ENCODE results near the gene DGKA. TPM values are rescaled to one million over a fixed set of nuclear protein-coding genes. Genes with fewer than 3 reads are reported as not detected.

DGKA gene
- total RNA-seq, 1 experiment from 2014 or later: 58.3 TPM

- TF ChIP-seq FOSL1 (IDR thresholded peaks at IDR 0.05; ENCODE audit: low read depth) (no peak), ZNF274 (IDR thresholded peaks at IDR 0.05; ENCODE audit: low read depth, low read length) (no peak)
These were observed 39.7 kb upstream of the DGKA start (continued) for GRCh38 chr12:55891310-55891709.

- Histone ChIP-seq H3K4me3 (replicated peaks in 1 of 2; ENCODE audit: low read depth in 1 of 2, low read length in 2 of 2) (no peak overlapping the region), H3K9me3 (ENCODE audit: control insufficient read depth in 1 of 2, insufficient read depth in 1 of 2, low read depth in 1 of 2, low read length in 2 of 2) (no peaks in the 10 kb centered on the region), H3K79me2 (ENCODE audit: insufficient read depth, low read length) (no peaks in the 10 kb centered on the region), H2AFZ (ENCODE audit: low read depth, low read length, poor library complexity, severe bottlenecking) (no peak overlapping the region), H4K20me1 (ENCODE audit: insufficient read depth) (no peaks in the 10 kb centered on the region), H3K4me2 (ENCODE audit: low read length) (no peak overlapping the region), H3K4me1 (ENCODE audit: control insufficient read depth in 1 of 2, insufficient read depth in 2 of 2, low read length in 2 of 2) (no peaks in the 10 kb centered on the region), H3K9ac (ENCODE audit: low read length) (no peak overlapping the region), H3K27me3 (ENCODE audit: insufficient read depth, low read length) (no peaks in the 10 kb centered on the region), H3K36me3 (ENCODE audit: control insufficient read depth in 1 of 2, insufficient read depth in 2 of 2, low read length in 2 of 2) (no peaks in the 10 kb centered on the region), H3K9me2 (ENCODE audit: insufficient read depth) (no peaks in the 10 kb centered on the region), H3K27ac (ENCODE audit: low read depth, low read length) (no peak overlapping the region)
- DNase-seq (ENCODE audit: low read depth, low spot score) (no peak), ATAC-seq (no peak)
- ChIA-PET POLR2A (no interaction called here), RAD21 (ENCODE audit: low non-redundant PET in 1 of 2, low total read pairs in 2 of 2, uncharacterized antibody in 2 of 2, unreplicated experiment in 2 of 2) (no interaction called here), CTCF (no interaction called here)
- no TSS peak for BruUV-seq (replicated peaks)
- TF ChIP-seq YY1 (IDR thresholded peaks at IDR 0.05; ENCODE audit: extremely low read depth, insufficient replicate concordance, low read depth, low read length): no peak
- no peak for TF ChIP-seq SP1 (IDR thresholded peaks at IDR 0.05; ENCODE audit: low read depth)
- TF ChIP-seq FOSL1 (IDR thresholded peaks at IDR 0.05; ENCODE audit: low read depth): no peak
- TF ChIP-seq TCF7L2 (IDR thresholded peaks at IDR 0.05; ENCODE audit: borderline replicate concordance, extremely low read depth, insufficient read depth, insufficient read length): no peak
- TF ChIP-seq SRF (IDR thresholded peaks at IDR 0.05; ENCODE audit: low read depth): no peak
- no peak for TF ChIP-seq RAD21 (IDR thresholded peaks at IDR 0.05; ENCODE audit: low read depth)
- no peak for TF ChIP-seq ZBTB33 (IDR thresholded peaks at IDR 0.05; ENCODE audit: extremely low read depth, insufficient replicate concordance, low read length)
- no peak for TF ChIP-seq CBX3 (IDR thresholded peaks at IDR 0.05; ENCODE audit: low read depth)
- TF ChIP-seq CTCF (IDR thresholded peaks at IDR 0.05 in 2 of 3, conservative IDR thresholded peaks at IDR 0.05 in 1 of 3; ENCODE audit: borderline replicate concordance in 1 of 3, insufficient read depth in 1 of 3, low read depth in 2 of 3, low read length in 2 of 3): no peak
- TF ChIP-seq POLR2A (IDR thresholded peaks at IDR 0.05; ENCODE audit: borderline replicate concordance, extremely low read depth, insufficient read depth, insufficient read length): no peak
- TF ChIP-seq ELF1 (IDR thresholded peaks at IDR 0.05; ENCODE audit: borderline replicate concordance, low read depth): no peak
- no peak for TF ChIP-seq EZH2phosphoT487 (IDR thresholded peaks at IDR 0.05; ENCODE audit: borderline replicate concordance)
- TF ChIP-seq ZFX (IDR thresholded peaks at IDR 0.05): no peak
- no peak for TF ChIP-seq MAX (IDR thresholded peaks at IDR 0.05)
- TF ChIP-seq SIN3A (IDR thresholded peaks at IDR 0.05; ENCODE audit: low read depth): no peak
- TF ChIP-seq CEBPB (IDR thresholded peaks at IDR 0.05; ENCODE audit: low read depth): no peak
- TF ChIP-seq ZNF274 (IDR thresholded peaks at IDR 0.05; ENCODE audit: low read depth, low read length): no peak
- intact Hi-C loops (cut with micrococcal nuclease): no loop called here
These were observed 37.2 kb upstream of the DGKA start for GRCh38 chr12:55893723-55894122.
